Neutrophil (primary cell): ENCODE data around the gene CFAP157.
"Not testable (repeated sequence)": the region's sequence is repeated elsewhere in the genome, so short reads cannot be mapped to it uniquely, and the experiment has no call there.

Experiments used
- H3K27ac ChIP-seq: fragments of 200-600 bp; sonication (generic); 2 replicates; pipeline ENCODE4 v1.5.1; 2016; ENCODE audit warnings: mild to moderate bottlenecking, moderate library complexity
- H3K27me3 ChIP-seq: fragments of 200-600 bp; sonication (generic); 2 replicates; pipeline ENCODE4 v1.6.0; 2016; ENCODE audit warnings: mild to moderate bottlenecking
- H3K36me3 ChIP-seq: fragments of 200-600 bp; sonication (generic); 2 replicates; pipeline ENCODE4 v1.5.1; 2017
- H3K4me1 ChIP-seq, 2 experiments: fragments of 200-600 bp in 1 of 2; sonication (generic) in 1 of 2; 1 replicate in 1 of 2; 2 replicates in 1 of 2; pipeline versions ENCODE4 v1.5.1 to v1.6.1; 2013 to 2016; ENCODE audit warnings: low read depth in 1 of 2, low read length in 1 of 2, mild to moderate bottlenecking in 1 of 2, moderate library complexity in 1 of 2; ENCODE audit not compliant: control insufficient read depth in 1 of 2, insufficient read depth in 1 of 2
- H3K4me3 ChIP-seq, 2 experiments: fragments of 200-600 bp in 1 of 2; sonication (generic) in 1 of 2; 1 replicate in 1 of 2; 2 replicates in 1 of 2; pipeline ENCODE4 v1.5.1; 2013 to 2016; ENCODE audit warnings: low read depth in 1 of 2, low read length in 1 of 2, mild to moderate bottlenecking in 1 of 2, moderate library complexity in 1 of 2
- H3K9me3 ChIP-seq: fragments of 200-600 bp; sonication (generic); 2 replicates; pipeline ENCODE4 v1.5.1; 2016
- TF ChIP-seq, protein P1 (sequence below): fragments of 200-600 bp; sonication (generic); IDR thresholded peaks from 2 replicates; pipeline ENCODE4 v1.5.1; 2016; ENCODE audit warnings: antibody characterized with exemption

CFAP157 gene

DNA sequence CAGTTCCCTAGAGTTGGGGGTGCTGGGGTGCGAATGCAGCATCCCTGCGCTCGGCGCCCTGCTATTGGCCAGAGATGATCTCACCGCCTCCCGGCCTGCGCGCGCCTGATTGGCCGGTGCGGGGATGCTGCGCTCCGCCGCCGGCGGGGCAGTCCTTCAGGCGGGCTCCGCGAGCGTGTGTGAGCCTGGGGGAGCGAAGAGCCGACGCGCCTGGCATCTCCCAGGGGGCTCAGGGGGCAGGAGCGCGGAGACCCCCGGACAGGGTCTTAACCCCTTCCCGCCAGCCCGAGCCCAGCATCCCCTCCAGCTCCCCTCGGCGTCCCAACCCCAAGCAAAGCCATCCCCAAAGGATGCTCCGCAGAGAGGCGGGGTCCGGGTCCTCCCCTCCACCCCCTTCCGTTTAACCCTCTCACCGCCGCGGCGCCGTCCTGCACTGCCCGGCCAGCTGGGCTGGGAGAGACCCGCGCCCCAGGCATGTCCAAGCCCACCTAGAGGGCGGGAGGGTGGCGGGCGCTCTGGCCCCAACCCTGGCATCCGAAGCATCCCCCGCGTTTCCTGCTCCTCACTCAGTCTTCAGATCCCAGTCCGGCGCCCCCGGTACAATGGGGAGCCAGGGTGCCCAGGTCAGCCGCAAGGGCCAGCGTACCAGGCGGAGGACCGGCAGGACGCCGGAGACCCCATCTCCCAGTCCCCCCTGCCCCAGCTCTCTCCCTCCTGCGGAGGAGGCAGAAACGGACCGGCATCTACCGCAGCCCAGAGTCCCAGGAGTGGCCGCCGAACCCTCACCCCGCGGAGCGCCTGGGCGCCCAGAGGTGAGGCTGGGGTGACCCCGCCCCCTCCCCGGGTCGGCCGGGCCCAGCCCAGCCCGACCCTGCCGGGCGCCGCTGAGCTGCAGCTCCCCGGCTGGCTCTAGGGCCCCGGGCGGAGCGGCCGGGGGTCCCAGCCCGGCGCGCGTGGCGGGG lies 47.6 kb downstream of the CFAP157 start:
- TF ChIP-seq, protein P1, sequence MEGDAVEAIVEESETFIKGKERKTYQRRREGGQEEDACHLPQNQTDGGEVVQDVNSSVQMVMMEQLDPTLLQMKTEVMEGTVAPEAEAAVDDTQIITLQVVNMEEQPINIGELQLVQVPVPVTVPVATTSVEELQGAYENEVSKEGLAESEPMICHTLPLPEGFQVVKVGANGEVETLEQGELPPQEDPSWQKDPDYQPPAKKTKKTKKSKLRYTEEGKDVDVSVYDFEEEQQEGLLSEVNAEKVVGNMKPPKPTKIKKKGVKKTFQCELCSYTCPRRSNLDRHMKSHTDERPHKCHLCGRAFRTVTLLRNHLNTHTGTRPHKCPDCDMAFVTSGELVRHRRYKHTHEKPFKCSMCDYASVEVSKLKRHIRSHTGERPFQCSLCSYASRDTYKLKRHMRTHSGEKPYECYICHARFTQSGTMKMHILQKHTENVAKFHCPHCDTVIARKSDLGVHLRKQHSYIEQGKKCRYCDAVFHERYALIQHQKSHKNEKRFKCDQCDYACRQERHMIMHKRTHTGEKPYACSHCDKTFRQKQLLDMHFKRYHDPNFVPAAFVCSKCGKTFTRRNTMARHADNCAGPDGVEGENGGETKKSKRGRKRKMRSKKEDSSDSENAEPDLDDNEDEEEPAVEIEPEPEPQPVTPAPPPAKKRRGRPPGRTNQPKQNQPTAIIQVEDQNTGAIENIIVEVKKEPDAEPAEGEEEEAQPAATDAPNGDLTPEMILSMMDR = no peak
- peaks cover 6% of the 10 kb centered on the region in 2 experiments for H3K4me1 ChIP-seq
- no peaks in the 10 kb centered on the region for H3K27me3 ChIP-seq
- H3K27ac ChIP-seq = no peak overlapping the region
- peaks cover 89% of the 10 kb centered on the region for H3K36me3 ChIP-seq
- H3K4me3 ChIP-seq = no peak overlapping the region
- H3K9me3 ChIP-seq = no peaks in the 10 kb centered on the region

DNA sequence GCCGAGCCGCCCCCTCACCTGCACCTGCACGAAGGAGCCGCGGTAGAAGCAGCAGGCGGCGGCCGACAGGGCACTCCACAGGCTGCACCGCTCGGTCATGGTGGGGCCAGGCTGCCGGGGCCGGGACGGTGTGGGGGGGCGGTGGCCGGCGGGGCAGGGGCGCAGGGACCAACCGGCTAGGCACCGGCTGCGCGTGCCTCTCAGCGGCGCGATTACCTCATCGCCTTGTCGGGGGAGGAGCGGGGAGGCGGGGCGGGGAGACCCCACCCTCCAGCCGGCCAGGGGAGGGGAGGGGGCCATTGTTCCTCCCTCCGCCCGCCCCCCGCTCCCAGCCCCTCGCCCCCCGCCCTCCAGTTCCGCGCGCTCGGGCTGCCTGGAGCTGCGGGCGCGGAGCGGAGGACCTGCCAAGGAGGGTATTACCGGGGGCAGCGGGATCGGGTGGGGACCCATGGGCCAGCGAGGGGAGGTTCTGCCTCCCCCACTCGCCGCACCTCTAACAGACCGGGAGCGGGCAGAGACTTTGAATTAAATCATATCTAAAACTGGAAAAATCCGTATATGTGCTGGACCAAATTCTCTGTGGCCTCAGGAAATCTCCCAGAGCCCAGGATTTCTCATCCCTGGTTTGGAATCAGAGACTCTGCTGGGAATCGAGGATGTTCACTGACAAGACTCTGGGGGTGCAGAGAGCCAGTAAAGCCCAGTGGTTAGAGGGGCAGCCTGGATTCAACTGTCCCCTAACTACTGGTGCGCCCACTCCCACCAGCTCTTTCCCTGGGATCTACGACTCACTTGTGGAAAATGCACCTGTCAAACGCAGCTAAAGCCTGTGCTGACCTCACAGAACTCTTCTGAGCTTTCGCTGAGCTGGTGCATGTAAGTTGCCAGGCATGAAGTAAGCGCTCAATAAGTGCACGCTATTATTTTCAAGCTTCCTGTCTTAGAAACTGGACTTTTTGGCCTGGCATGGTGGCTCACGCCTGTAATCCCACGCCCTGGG lies 48.6 kb downstream of the CFAP157 start:
- no peaks in the 10 kb centered on the region for H3K9me3 ChIP-seq
- H3K27me3 ChIP-seq = no peaks in the 10 kb centered on the region
- peaks cover 89% of the 10 kb centered on the region for H3K36me3 ChIP-seq
- no peak overlapping the region for H3K4me3 ChIP-seq
- TF ChIP-seq, protein P1 = no peak
- H3K27ac ChIP-seq = no peak overlapping the region
- no peaks in the 10 kb centered on the region for H3K4me1 ChIP-seq

DNA sequence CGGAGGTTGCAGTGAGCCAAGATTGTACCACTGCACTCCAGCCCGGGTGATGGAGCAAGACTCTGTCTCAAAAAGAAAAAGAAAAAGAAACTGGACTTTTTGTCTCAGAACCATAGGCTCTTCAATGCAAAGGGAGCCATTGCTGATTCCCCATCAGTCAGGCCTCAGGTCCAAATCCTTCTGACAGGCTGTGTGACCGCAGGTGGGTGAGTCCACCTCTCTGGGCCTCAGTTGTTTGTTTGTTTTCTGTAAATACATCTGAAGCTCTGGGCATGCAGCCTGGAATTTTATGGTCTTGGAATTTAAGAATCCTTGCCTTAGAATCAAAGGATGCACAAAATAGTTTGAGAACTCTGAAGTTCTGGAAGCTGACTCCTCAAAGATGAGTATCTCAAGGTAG lies 49.4 kb downstream of the CFAP157 start:
- Histone ChIP-seq H3K36me3 (peaks cover 89% of the 10 kb centered on the region), H3K4me1 (no peaks in the 10 kb centered on the region), H3K27me3 (no peaks in the 10 kb centered on the region), H3K27ac (no peak overlapping the region), H3K4me3 (no peak overlapping the region), H3K9me3 (no peaks in the 10 kb centered on the region)
- TF ChIP-seq, protein P1 = no peak

DNA sequence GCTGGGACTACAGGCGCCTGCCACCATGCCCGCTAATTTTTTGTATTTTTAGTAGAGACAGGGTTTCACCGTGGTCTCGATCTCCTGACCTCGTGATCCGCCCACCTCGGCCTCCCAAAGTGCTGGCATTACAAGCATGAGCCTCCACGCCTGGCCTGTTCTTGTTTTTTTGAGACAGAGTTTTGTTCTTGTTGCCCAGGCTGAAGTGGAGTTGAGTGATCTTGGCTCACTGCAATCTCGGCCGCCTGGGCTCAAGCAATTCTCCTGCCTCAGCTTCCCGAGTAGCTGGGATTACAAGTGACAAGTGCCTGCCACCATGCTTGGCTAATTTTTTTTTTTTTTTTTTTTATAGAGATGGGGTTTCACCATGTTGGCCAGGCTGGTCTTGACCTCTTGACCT lies 50.0 kb downstream of the CFAP157 start:
- H3K36me3 ChIP-seq = peaks cover 89% of the 10 kb centered on the region
- not testable (repeated sequence) for H3K4me3 ChIP-seq, H3K27me3 ChIP-seq, H3K4me1 ChIP-seq, H3K9me3 ChIP-seq, H3K27ac ChIP-seq

DNA sequence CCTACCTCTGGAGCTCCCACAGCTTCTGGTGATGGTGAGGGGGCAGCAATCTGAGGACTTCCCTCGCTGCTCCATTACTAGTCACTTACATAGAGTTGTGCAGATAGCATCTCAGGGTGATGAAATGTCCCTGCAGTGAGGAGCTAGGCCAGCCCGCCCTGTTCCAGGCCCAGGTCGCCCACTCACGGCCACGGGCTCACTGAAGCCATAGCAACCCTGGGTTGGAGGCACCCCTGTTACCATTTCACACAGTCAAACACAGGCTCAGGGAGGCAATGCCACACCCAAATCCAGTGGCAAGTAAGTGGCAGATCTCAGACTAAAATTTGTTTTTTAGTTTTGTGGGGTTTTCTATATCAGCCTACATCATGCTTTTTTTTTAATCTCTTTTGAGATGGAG lies 52.1 kb downstream of the CFAP157 start:
- TF ChIP-seq, protein P1 = no peak
- H3K4me3 ChIP-seq = no peak overlapping the region
- no peak overlapping the region for H3K27ac ChIP-seq
- no peaks in the 10 kb centered on the region for H3K9me3 ChIP-seq
- peaks cover 21 to 22% of the 10 kb centered on the region in 2 experiments for H3K4me1 ChIP-seq
- no peaks in the 10 kb centered on the region for H3K27me3 ChIP-seq
- H3K36me3 ChIP-seq = peaks cover 76% of the 10 kb centered on the region
